ENCODE results near the gene HRH3.

DNA sequence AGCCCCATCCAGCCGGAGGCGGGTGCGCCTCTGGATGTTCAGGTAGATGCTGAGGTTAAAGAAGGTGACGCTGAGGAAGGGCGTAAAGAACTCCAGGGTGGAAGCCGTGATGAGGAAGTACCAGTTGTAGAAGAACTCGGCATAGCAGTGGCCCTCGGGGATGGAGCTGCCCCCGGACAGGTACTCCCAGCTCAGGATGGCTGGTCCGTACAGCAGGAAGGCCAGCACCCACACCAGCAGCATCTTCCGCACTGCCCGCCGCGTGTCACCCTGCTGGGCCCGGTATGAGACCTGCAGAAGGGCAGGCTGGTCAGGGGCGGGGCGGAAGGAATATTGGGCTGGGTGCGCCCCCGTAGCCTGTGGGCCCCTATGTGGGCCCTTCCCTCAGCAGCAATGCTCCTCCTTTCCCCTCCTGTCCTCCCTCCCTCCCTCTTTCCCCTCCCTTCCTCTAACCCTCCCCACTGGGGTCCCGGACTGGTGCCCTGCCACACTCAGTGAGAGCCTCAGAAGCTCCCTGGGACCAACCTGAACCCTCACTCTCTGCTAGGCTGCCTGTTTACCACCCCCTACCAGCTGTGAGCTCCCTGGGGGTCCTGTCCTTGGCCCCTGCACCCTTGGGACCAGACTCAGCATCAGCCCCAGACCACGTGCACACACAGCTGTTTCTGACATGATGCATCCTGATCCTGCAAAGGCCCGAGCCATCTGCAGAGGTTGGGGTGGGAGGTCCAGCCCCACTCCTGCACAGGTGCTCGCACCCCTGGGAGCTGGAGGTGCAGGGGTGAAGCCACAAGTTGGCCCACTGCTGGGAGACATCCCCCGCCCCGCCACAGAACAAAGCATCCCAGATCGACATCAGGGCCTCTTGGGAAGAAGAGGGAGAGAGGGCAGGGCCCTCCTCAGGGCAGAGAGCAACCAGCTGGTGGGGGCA lies 3.2 kb downstream of the HRH3 start:
- TF ChIP-seq CTCF (IDR thresholded peaks at IDR 0.05) (no peak), EZH2phosphoT487 (IDR thresholded peaks at IDR 0.05) (no peak)
